ENCODE data around the gene ACER1.

ACER1 gene

GRCh38 chr19:6259312-6259861 lies 74.0 kb downstream of the ACER1 start:
- CTCF ChIA-PET: no interaction called here
- DNase-seq (ENCODE audit: low spot score): no peak
- no peak for TF ChIP-seq CTCF (conservative IDR thresholded peaks at IDR 0.05; ENCODE audit: low read depth)
- POLR2A ChIA-PET (ENCODE audit: low non-redundant PET): no interaction called here
- peak overlapping the region; percentile 40 for H3K27ac ChIP-seq

- H3K27ac ChIP-seq: peak overlapping the region; percentile 40
- ChIA-PET POLR2A (ENCODE audit: low non-redundant PET) (no interaction called here), CTCF (no interaction called here)
- no peak for TF ChIP-seq CTCF (conservative IDR thresholded peaks at IDR 0.05; ENCODE audit: low read depth)
- DNase-seq (ENCODE audit: low spot score): no peak
Observed at GRCh38 chr19:6258812-6259311, 74.5 kb downstream of the ACER1 start.

Data from RWPE1 (cell line).